Prostate gland (tissue), 2 donors: ENCODE results near the gene FN3K. TPM values are rescaled to one million over a fixed set of nuclear protein-coding genes. Genes with fewer than 3 reads are reported as not detected.

Experiments used
- DNase-seq: peaks from one replicate; pipeline ENCODE4 v3.0.0-alpha.2; 2019; ENCODE audit warnings: low spot score
- H3K27ac ChIP-seq, 2 donors: fragments of 200-600 bp; sonication (generic); 2 replicates each; pipeline ENCODE4 v1.5.1; 2017 to 2019
- H3K27me3 ChIP-seq: fragments of 200-600 bp; sonication (generic); replicated peaks from 2 replicates; pipeline ENCODE4 v1.5.1; 2019; ENCODE audit not compliant: insufficient read depth
- H3K36me3 ChIP-seq, 2 donors: fragments of 200-600 bp; sonication (generic); 1 replicate in 1 of 2; 2 replicates in 1 of 2; pipeline versions ENCODE4 v1.5.1 to v1.8.1; 2017 to 2019
- H3K4me1 ChIP-seq: fragments of 200-600 bp; sonication (generic); replicated peaks from 2 replicates; pipeline ENCODE4 v1.5.1; 2019
- H3K4me3 ChIP-seq, 2 donors: fragments of 200-600 bp; sonication (generic); 2 replicates each; pipeline ENCODE4 v1.5.1; 2017 to 2019
- H3K9me3 ChIP-seq: fragments of 200-600 bp; sonication (generic); 2 replicates; pipeline ENCODE4 v1.5.1; 2017
- POLR2A ChIP-seq: fragments of 450-650 bp; IDR thresholded peaks from one replicate; pipeline ENCODE4 v1.6.1; 2016; ENCODE audit warnings: antibody characterized with exemption, mild to moderate bottlenecking
- POLR2AphosphoS5 ChIP-seq: sonication (generic); formaldehyde crosslinking; IDR thresholded peaks from one replicate; pipeline ENCODE4 v1.6.1; 2017; ENCODE audit warnings: antibody characterized with exemption
- WGBS: methylation state at CpG from one replicate; pipeline ENCODE4 v1.1.5; 2018; 5-methylcytosine and 5-hydroxymethylcytosine counted together
- intact Hi-C: fragments of 100-400 bp; cut with DNase I; formaldehyde crosslinking; loops from one replicate; pipeline ENCODE4 v1.14.2; 2022
- total RNA-seq, 2 donors: library from RNA; depleted of rRNA; stranded (reverse); fragments of >200 nt; gene quantifications; one replicate each; pipeline ENCODE4 v1.1.0, GENCODE V29; 2016
- TF ChIP-seq, protein P1 (sequence below), 4 experiments: fragments of 200-600 bp in 2 of 4; fragments of 450-650 bp in 2 of 4; sonication (generic) in 2 of 4; IDR thresholded peaks; 1 replicate in 3 of 4; 2 replicates in 1 of 4; pipeline ENCODE4 v1.5.1; 2016 to 2019; ENCODE audit warnings: antibody characterized with exemption in 4 of 4, mild to moderate bottlenecking in 2 of 4, moderate library complexity in 2 of 4

FN3K gene
- total RNA-seq, 2 donors from 2014 or later = 16.9 to 32.2 TPM

DNA sequence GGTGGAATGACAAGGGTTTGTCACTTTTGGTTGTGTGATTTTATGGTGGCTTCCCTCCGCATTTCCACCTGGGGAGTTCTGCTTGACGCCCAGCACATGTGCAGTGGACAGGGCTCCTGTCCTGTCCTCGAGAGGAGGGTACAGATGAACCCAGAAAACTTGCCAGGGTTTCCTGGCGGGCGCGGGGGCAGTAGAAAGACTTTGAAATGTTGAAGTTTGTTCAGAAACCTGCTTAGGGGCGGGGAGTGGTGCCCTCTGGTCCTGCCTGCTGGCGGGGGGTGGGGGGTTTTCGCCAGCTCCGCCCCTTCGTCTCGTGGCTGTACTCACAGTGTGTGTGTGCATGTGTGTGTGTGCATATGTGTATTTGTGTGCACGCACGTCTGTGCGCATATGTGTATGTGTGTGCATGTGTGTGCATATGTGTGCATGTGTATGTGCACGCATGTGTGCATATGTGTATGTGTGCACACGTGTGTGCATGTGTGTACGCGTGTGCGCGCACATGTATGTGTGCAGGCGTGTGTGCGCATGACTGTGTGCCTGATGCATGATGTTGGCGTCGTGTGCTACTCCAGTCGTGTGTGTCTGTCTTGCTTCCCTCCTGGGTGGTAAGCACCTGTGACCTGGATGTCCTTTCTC is 12.1 kb upstream of the FN3K start:
- Histone ChIP-seq H3K27ac (no peak overlapping the region), H3K9me3 (no peaks in the 10 kb centered on the region), H3K4me3 (no peak overlapping the region), H3K36me3 (peaks cover 5 to 14% of the 10 kb centered on the region in 2 donors), H3K4me1 (no peaks in the 10 kb centered on the region), H3K27me3 (no peaks in the 10 kb centered on the region)
- TF ChIP-seq, protein P1, sequence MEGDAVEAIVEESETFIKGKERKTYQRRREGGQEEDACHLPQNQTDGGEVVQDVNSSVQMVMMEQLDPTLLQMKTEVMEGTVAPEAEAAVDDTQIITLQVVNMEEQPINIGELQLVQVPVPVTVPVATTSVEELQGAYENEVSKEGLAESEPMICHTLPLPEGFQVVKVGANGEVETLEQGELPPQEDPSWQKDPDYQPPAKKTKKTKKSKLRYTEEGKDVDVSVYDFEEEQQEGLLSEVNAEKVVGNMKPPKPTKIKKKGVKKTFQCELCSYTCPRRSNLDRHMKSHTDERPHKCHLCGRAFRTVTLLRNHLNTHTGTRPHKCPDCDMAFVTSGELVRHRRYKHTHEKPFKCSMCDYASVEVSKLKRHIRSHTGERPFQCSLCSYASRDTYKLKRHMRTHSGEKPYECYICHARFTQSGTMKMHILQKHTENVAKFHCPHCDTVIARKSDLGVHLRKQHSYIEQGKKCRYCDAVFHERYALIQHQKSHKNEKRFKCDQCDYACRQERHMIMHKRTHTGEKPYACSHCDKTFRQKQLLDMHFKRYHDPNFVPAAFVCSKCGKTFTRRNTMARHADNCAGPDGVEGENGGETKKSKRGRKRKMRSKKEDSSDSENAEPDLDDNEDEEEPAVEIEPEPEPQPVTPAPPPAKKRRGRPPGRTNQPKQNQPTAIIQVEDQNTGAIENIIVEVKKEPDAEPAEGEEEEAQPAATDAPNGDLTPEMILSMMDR (IDR thresholded peaks at IDR 0.05) = no peak
- no peak for TF ChIP-seq POLR2AphosphoS5
- no peak for DNase-seq
- WGBS = 91% methylated on average over 26 of the region's 26 CpGs
- intact Hi-C loops = no loop called here

DNA sequence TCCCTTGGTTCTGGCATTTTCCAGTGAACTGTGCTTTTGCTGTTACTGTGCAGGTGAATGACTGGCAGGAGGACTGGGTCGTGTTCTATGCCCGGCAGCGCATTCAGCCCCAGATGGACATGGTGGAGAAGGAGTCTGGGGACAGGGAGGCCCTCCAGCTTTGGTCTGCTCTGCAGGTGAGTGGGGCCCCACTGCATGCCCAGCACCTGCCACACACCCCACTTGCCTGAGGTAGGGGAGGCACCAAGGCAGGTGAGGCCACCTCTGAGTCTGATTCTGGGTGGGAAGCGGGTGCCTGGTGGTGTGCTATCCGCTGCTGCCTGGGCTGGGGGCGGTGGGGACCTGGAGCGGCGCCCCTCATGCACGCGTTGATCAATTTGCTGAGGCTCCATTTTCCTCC is 9.0 kb upstream of the FN3K start:
- Histone ChIP-seq H3K4me1 (no peaks in the 10 kb centered on the region), H3K9me3 (no peaks in the 10 kb centered on the region), H3K27me3 (no peaks in the 10 kb centered on the region), H3K4me3 (no peak overlapping the region), H3K27ac (no peak overlapping the region), H3K36me3 (peaks cover 0 to 9% of the 10 kb centered on the region in 2 donors)
- intact Hi-C loops = no loop called here
- WGBS = 97% methylated on average over 10 of the region's 10 CpGs
- TF ChIP-seq POLR2A (no peak), POLR2AphosphoS5 (no peak)
- TF ChIP-seq, protein P1 (IDR thresholded peaks at IDR 0.05) = no peak
- no peak for DNase-seq

DNA sequence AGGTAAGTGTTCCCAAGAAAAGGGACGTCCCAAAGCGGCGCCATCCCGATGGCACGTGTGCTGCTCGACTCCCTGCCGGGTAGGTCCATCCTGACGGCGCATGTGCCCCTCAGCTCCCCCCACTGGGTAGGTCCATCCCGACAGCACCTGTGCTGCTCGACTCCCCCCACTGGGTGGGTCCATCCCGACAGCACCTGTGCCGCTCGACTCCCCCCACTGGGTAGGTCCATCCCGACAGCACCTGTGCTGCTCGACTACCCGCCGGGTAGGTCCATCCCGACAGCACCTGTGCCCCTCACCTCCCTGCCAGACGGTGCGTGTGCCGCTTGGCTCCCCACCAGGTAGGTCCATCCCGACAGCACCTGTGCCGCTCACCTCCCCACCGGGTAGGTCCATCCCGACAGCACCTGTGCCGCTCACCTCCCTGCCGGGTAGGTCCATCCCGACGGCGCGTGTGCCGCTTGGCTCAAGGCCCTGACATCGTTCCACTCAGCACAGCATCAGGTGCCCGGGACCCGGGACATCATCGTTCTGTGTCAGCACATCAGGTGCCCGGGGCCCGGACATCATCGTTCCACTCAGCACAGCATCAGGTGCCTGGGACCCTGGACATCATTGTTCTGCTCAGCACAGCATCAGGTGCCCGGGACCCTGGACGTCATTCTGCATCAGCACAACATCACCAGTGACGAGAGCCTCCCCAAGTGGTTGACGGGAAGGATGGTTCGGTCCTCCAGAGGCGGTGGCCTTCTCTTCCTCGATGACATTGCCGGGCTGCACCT is 5.7 kb upstream of the FN3K start:
- Histone ChIP-seq H3K4me3 (no peak overlapping the region), H3K4me1 (no peaks in the 10 kb centered on the region), H3K27me3 (no peaks in the 10 kb centered on the region), H3K36me3 (peaks cover 0 to 9% of the 10 kb centered on the region in 2 donors), H3K9me3 (no peaks in the 10 kb centered on the region), H3K27ac (no peak overlapping the region)
- intact Hi-C loops = no loop called here
- no peak for DNase-seq
- TF ChIP-seq POLR2A = no peak
- TF ChIP-seq, protein P1 (IDR thresholded peaks at IDR 0.05) = no peak
- TF ChIP-seq POLR2AphosphoS5 = no peak
- WGBS = 90% methylated on average over 47 of the region's 48 CpGs

DNA sequence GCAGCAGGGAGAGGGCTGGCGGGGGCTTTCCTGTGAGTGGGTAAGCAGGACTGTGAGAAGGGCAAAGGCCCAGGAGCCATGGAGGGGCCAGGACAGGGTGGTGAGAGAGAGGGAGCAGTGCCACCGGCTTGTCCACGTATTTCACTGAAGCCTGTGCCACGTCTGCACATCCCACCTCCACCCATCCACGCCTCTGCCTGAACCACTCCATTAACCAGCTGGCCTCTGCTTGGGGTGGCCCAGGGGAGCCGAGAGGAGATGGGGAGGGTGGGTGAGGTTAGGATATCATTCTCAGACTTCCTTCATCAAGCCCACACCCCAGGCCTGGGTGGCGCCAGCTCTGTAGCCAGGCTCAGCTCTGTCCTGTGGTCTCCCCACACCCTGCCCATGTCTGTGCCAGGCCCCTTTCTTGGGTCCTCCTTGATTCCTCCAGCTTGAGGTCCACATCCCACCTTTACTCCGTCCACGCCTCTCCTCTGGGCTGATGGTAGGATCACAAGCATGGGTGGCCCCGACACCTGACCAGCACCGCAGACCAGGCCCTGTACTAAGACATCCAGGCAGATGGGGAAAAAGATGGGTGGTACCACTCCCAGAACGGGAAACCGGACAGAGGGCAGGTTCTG is 3.2 kb upstream of the FN3K start:
- H3K36me3 ChIP-seq = peaks cover 0 to 3% of the 10 kb centered on the region in 2 donors
- WGBS = 96% methylated on average over 13 of the region's 13 CpGs

More for the DNA sequence above, 3.2 kb upstream of the FN3K start:
- no peak for TF ChIP-seq POLR2A
- TF ChIP-seq POLR2AphosphoS5 = no peak
- TF ChIP-seq, protein P1 (IDR thresholded peaks at IDR 0.05) = no peak
- DNase-seq = no peak
- Histone ChIP-seq H3K27ac (no peak overlapping the region), H3K4me3 (no peak overlapping the region), H3K4me1 (peaks cover 2% of the 10 kb centered on the region), H3K27me3 (no peaks in the 10 kb centered on the region), H3K9me3 (no peaks in the 10 kb centered on the region)
- intact Hi-C loops = no loop called here
